ENCODE results near the gene PAFAH1B2. TPM values are rescaled to one million over a fixed set of nuclear protein-coding genes. Genes with fewer than 3 reads are reported as not detected.

Gene PAFAH1B2
- total and polyA plus RNA-seq, 2 experiments from 2014 or later = 87.5 to 148 TPM

DNA sequence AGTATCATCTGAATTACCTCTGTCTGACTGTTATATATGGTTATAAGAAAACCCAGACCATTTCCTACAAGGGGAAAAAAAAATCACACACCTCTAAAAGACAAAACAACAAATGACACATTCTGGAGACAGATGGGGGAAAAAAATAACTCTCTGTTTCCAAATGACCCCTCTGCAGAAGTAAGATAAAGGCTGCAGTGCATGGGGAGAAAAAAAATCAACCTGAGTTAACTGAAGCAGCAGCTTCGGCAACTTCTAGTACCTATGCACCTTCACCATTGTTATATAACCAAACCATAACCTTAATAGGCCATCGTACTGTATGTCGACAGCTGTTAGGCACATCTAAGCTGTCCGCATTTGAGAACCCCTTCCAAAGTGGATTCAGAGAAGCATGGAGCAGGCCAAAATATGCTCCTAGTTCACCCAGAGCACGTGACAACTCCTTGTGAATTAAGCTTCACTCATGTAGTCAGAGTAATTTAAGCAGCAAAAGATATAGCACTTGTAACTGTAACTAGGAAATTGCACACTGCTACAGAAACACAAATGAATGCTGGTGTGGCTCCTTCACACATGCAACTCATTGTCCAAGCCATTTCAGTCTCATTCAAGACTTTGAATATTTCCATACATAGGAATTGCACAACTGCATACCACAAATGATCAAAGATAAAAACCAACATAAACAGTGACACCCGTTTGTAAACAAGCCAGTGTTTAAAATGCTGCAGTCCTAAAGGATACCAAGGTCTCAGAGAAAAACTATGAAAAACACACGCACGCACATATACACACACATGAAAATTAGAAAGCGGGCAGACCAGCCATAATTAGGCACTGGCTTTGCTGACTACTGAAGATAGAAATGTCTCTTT, 48.6 kb upstream of the PAFAH1B2 start:
- Mint-ChIP-seq H3K36me3 (ENCODE audit: low read depth) (peaks cover 15% of the 10 kb centered on the region), H3K27me3 (ENCODE audit: insufficient read depth, low read depth, poor library complexity) (peaks cover 13% of the 10 kb centered on the region), H3K9me3 (no peaks in the 10 kb centered on the region; the same call in 1 of the 3 replicates), H3K4me3 (peak overlapping the region; percentile 92; the same call in 1 of the 3 replicates), H3K4me1 (peaks cover 33% of the 10 kb centered on the region), H3K27ac (no peak overlapping the region)
- Histone ChIP-seq H3K79me2 (replicated peaks; ENCODE audit: insufficient read depth) (peaks cover 73% of the 10 kb centered on the region), H3K9me2 (ENCODE audit: insufficient read depth) (no peaks in the 10 kb centered on the region), H4K20me1 (replicated peaks; ENCODE audit: insufficient read depth) (peaks cover 29% of the 10 kb centered on the region), H3K4me1 (ENCODE audit: insufficient read depth) (peaks cover 23% of the 10 kb centered on the region), H2AFZ (no peak overlapping the region), H3K36me3 (ENCODE audit: insufficient read depth) (no peaks in the 10 kb centered on the region), H3F3A (replicated peaks; ENCODE audit: low read depth) (no peaks in the 10 kb centered on the region), H3K27me3 (ENCODE audit: insufficient read depth) (no peaks in the 10 kb centered on the region), H3K4me3 (peak overlapping the region; percentile 92), H3K27ac (ENCODE audit: low read depth) (no peak overlapping the region), H3K4me2 (peak overlapping the region; percentile 95)
- DNase-seq (ENCODE audit: low spot score) (no peak), ATAC-seq (no peak)
- TF ChIP-seq, protein P1, sequence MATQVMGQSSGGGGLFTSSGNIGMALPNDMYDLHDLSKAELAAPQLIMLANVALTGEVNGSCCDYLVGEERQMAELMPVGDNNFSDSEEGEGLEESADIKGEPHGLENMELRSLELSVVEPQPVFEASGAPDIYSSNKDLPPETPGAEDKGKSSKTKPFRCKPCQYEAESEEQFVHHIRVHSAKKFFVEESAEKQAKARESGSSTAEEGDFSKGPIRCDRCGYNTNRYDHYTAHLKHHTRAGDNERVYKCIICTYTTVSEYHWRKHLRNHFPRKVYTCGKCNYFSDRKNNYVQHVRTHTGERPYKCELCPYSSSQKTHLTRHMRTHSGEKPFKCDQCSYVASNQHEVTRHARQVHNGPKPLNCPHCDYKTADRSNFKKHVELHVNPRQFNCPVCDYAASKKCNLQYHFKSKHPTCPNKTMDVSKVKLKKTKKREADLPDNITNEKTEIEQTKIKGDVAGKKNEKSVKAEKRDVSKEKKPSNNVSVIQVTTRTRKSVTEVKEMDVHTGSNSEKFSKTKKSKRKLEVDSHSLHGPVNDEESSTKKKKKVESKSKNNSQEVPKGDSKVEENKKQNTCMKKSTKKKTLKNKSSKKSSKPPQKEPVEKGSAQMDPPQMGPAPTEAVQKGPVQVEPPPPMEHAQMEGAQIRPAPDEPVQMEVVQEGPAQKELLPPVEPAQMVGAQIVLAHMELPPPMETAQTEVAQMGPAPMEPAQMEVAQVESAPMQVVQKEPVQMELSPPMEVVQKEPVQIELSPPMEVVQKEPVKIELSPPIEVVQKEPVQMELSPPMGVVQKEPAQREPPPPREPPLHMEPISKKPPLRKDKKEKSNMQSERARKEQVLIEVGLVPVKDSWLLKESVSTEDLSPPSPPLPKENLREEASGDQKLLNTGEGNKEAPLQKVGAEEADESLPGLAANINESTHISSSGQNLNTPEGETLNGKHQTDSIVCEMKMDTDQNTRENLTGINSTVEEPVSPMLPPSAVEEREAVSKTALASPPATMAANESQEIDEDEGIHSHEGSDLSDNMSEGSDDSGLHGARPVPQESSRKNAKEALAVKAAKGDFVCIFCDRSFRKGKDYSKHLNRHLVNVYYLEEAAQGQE (IDR thresholded peaks at IDR 0.05; ENCODE audit: unreplicated experiment) = no peak
- TF ChIP-seq, protein P2, sequence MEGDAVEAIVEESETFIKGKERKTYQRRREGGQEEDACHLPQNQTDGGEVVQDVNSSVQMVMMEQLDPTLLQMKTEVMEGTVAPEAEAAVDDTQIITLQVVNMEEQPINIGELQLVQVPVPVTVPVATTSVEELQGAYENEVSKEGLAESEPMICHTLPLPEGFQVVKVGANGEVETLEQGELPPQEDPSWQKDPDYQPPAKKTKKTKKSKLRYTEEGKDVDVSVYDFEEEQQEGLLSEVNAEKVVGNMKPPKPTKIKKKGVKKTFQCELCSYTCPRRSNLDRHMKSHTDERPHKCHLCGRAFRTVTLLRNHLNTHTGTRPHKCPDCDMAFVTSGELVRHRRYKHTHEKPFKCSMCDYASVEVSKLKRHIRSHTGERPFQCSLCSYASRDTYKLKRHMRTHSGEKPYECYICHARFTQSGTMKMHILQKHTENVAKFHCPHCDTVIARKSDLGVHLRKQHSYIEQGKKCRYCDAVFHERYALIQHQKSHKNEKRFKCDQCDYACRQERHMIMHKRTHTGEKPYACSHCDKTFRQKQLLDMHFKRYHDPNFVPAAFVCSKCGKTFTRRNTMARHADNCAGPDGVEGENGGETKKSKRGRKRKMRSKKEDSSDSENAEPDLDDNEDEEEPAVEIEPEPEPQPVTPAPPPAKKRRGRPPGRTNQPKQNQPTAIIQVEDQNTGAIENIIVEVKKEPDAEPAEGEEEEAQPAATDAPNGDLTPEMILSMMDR (conservative IDR thresholded peaks at IDR 0.05; ENCODE audit: low read depth in 2 of 2) = no peak
- TF ChIP-seq JUNB (IDR thresholded peaks at IDR 0.05; ENCODE audit: unreplicated experiment) (no peak), EZH2phosphoT487 (IDR thresholded peaks at IDR 0.05; ENCODE audit: unreplicated experiment) (no peak), ZNF331 (CRISPR knock-in tag; IDR thresholded peaks at IDR 0.05; ENCODE audit: low read depth) (no peak), CREB1 (CRISPR knock-in tag; IDR thresholded peaks at IDR 0.05; ENCODE audit: low read depth) (no peak), ZNF114 (CRISPR knock-in tag; IDR thresholded peaks at IDR 0.05) (no peak), NANOG (IDR thresholded peaks at IDR 0.05; ENCODE audit: borderline replicate concordance) (no peak)
- TF ChIP-seq, protein P3, sequence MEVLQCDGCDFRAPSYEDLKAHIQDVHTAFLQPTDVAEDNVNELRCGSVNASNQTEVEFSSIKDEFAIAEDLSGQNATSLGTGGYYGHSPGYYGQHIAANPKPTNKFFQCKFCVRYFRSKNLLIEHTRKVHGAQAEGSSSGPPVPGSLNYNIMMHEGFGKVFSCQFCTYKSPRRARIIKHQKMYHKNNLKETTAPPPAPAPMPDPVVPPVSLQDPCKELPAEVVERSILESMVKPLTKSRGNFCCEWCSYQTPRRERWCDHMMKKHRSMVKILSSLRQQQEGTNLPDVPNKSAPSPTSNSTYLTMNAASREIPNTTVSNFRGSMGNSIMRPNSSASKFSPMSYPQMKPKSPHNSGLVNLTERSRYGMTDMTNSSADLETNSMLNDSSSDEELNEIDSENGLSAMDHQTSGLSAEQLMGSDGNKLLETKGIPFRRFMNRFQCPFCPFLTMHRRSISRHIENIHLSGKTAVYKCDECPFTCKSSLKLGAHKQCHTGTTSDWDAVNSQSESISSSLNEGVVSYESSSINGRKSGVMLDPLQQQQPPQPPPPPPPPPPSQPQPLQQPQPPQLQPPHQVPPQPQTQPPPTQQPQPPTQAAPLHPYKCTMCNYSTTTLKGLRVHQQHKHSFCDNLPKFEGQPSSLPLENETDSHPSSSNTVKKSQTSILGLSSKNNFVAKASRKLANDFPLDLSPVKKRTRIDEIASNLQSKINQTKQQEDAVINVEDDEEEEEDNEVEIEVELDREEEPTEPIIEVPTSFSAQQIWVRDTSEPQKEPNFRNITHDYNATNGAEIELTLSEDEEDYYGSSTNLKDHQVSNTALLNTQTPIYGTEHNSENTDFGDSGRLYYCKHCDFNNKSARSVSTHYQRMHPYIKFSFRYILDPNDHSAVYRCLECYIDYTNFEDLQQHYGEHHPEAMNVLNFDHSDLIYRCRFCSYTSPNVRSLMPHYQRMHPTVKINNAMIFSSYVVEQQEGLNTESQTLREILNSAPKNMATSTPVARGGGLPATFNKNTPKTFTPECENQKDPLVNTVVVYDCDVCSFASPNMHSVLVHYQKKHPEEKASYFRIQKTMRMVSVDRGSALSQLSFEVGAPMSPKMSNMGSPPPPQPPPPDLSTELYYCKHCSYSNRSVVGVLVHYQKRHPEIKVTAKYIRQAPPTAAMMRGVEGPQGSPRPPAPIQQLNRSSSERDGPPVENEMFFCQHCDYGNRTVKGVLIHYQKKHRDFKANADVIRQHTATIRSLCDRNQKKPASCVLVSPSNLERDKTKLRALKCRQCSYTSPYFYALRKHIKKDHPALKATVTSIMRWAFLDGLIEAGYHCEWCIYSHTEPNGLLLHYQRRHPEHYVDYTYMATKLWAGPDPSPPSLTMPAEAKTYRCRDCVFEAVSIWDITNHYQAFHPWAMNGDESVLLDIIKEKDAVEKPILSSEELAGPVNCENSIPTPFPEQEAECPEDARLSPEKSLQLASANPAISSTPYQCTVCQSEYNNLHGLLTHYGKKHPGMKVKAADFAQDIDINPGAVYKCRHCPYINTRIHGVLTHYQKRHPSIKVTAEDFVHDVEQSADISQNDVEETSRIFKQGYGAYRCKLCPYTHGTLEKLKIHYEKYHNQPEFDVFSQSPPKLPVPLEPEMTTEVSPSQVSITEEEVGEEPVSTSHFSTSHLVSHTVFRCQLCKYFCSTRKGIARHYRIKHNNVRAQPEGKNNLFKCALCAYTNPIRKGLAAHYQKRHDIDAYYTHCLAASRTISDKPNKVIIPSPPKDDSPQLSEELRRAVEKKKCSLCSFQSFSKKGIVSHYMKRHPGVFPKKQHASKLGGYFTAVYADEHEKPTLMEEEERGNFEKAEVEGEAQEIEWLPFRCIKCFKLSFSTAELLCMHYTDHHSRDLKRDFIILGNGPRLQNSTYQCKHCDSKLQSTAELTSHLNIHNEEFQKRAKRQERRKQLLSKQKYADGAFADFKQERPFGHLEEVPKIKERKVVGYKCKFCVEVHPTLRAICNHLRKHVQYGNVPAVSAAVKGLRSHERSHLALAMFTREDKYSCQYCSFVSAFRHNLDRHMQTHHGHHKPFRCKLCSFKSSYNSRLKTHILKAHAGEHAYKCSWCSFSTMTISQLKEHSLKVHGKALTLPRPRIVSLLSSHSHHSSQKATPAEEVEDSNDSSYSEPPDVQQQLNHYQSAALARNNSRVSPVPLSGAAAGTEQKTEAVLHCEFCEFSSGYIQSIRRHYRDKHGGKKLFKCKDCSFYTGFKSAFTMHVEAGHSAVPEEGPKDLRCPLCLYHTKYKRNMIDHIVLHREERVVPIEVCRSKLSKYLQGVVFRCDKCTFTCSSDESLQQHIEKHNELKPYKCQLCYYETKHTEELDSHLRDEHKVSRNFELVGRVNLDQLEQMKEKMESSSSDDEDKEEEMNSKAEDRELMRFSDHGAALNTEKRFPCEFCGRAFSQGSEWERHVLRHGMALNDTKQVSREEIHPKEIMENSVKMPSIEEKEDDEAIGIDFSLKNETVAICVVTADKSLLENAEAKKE (CRISPR knock-in tag; IDR thresholded peaks at IDR 0.05) = no peak
- TF ChIP-seq, protein P4, sequence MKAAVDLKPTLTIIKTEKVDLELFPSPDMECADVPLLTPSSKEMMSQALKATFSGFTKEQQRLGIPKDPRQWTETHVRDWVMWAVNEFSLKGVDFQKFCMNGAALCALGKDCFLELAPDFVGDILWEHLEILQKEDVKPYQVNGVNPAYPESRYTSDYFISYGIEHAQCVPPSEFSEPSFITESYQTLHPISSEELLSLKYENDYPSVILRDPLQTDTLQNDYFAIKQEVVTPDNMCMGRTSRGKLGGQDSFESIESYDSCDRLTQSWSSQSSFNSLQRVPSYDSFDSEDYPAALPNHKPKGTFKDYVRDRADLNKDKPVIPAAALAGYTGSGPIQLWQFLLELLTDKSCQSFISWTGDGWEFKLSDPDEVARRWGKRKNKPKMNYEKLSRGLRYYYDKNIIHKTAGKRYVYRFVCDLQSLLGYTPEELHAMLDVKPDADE (IDR thresholded peaks at IDR 0.05) = no peak

All from GM23338 (cell line).